ENCODE results near the gene PLAGL2. TPM values are rescaled to one million over a fixed set of nuclear protein-coding genes. Genes with fewer than 3 reads are reported as not detected.

The PLAGL2 gene
- total and polyA plus RNA-seq, 2 experiments from 2014 or later, result 39.7 to 41.1 TPM

DNA sequence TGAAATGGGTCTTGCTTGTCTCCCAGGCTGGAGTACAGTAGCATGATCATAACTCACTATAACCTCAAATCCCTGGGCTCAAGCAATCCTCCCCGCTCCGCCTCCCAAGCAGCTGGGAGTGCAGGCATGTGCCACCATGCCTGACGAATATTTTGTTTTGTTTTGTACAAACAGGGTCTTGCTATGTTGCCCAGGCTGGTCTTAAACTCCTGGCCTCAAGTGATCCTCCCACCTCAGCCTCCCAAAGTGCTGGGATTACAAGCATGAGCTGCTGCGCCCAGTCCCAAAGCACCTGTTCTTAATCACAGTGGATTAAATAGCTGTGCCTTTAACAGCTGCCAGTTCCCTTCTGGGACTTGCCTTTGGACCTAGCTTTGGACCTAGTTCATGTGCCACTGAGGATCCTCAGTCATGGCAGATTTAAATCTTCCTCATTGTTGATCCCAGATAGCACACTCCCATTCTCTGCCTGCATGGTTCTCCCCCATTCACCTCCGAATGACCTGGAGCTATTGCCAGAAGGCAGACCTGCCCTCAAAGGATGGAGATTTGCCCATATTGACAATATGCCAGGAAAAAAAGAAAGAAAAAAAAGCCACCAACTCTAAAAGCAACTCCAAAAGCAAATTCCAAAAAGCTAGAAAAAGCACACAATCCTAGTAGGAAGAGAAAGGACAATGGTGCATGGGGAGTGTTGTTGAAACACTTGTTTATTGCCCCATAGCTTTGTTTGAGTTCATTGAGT is 10.8 kb upstream of the PLAGL2 start:
- no peaks in the 10 kb centered on the region for H3K9me3 ChIP-seq (ENCODE audit: low read depth)
- no peak overlapping the region for H2AFZ ChIP-seq
- H3K79me2 ChIP-seq, result peaks cover 44% of the 10 kb centered on the region
- DNase-seq (ENCODE audit: low spot score), result no peak
- no peak overlapping the region for H3K4me3 ChIP-seq
- peak overlapping the region; percentile 96 for H3K27ac ChIP-seq
- TF ChIP-seq EZH2 (IDR thresholded peaks at IDR 0.05; ENCODE audit: borderline replicate concordance), result no peak
- no peaks in the 10 kb centered on the region for H3K27me3 ChIP-seq
- peaks cover 4% of the 10 kb centered on the region for H3K36me3 ChIP-seq (replicated peaks; ENCODE audit: insufficient read depth, low read depth)
- H4K20me1 ChIP-seq (ENCODE audit: insufficient read depth, poor library complexity, severe bottlenecking), result no peaks in the 10 kb centered on the region
- peaks cover 40% of the 10 kb centered on the region for H3K4me1 ChIP-seq (ENCODE audit: insufficient read depth)
- H3K4me2 ChIP-seq, result no peak overlapping the region
- no peaks in the 10 kb centered on the region for H3K9me2 ChIP-seq (replicated peaks; ENCODE audit: insufficient read depth)
- WGBS (ENCODE audit: low lambda C conversion rate, missing lambda C conversion rate), result 94% methylated on average over 5 of the region's 5 CpGs

DNA sequence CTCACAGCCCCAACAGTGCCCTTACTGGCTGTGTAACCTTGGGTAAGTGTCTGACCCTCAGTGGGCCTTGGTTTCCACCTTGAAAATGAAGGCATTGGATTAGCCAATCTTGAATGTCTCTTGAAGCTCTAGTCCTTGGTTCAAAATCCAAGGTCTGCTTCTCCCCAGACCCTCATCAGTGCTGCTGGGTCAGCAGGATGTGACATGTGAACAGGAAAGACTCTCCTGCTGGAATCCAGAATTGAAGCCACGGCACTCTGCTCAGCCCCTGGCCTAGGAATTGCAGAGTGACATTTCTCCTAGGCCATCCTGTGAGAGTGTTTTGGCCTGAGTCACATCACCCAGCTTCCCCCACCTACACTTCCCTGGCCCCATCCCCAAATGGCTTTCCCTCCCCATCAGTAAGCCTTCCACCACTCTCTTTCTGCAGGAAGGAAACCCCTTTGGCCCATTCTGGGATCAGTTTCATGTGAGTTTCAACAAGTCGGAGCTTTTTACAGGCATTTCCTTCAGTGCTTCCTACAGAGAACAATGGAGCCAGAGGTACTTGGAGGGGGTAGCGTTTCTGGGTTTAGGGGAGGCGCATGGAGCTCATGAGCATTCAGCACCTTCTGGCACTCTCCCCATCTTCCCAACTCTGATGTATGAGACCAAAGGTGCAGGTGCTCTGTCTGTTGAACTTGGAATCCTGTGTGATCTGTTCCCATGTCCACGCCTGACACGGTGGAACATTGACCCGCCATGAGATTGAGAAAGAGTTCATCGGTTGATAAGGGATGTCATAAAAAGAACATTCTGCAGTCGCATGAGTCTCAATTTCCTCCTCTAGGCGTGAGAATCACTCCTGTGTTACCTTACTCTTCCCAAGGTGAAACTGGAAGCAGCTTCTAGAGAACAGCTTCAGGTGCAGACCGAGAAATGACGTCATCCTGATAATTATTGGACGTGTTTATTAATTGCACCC is 8.9 kb upstream of the PLAGL2 start:
- H3K27ac ChIP-seq, result peak overlapping the region; percentile 96
- no peaks in the 10 kb centered on the region for H3K9me2 ChIP-seq (replicated peaks; ENCODE audit: insufficient read depth)
- H3K27me3 ChIP-seq, result no peaks in the 10 kb centered on the region
- peaks cover 52% of the 10 kb centered on the region for H3K79me2 ChIP-seq
- H3K4me1 ChIP-seq (ENCODE audit: insufficient read depth), result peaks cover 44% of the 10 kb centered on the region
- H3K9me3 ChIP-seq (ENCODE audit: low read depth), result no peaks in the 10 kb centered on the region
- no peak overlapping the region for H3K4me2 ChIP-seq
- peak; percentile 80 for DNase-seq (ENCODE audit: low spot score)
- H3K4me3 ChIP-seq, result no peak overlapping the region
- H2AFZ ChIP-seq, result no peak overlapping the region
- peaks cover 4% of the 10 kb centered on the region for H3K36me3 ChIP-seq (replicated peaks; ENCODE audit: insufficient read depth, low read depth)
- 79% methylated on average over 13 of the region's 13 CpGs for WGBS (ENCODE audit: low lambda C conversion rate, missing lambda C conversion rate)
- TF ChIP-seq, protein P1, sequence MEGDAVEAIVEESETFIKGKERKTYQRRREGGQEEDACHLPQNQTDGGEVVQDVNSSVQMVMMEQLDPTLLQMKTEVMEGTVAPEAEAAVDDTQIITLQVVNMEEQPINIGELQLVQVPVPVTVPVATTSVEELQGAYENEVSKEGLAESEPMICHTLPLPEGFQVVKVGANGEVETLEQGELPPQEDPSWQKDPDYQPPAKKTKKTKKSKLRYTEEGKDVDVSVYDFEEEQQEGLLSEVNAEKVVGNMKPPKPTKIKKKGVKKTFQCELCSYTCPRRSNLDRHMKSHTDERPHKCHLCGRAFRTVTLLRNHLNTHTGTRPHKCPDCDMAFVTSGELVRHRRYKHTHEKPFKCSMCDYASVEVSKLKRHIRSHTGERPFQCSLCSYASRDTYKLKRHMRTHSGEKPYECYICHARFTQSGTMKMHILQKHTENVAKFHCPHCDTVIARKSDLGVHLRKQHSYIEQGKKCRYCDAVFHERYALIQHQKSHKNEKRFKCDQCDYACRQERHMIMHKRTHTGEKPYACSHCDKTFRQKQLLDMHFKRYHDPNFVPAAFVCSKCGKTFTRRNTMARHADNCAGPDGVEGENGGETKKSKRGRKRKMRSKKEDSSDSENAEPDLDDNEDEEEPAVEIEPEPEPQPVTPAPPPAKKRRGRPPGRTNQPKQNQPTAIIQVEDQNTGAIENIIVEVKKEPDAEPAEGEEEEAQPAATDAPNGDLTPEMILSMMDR (IDR thresholded peaks at IDR 0.05; ENCODE audit: poor library complexity), result no peak
- TF ChIP-seq EZH2phosphoT487 (IDR thresholded peaks at IDR 0.05; ENCODE audit: low read depth, severe bottlenecking, unreplicated experiment), result no peak
- no peak for TF ChIP-seq EZH2 (IDR thresholded peaks at IDR 0.05; ENCODE audit: borderline replicate concordance)
- no peaks in the 10 kb centered on the region for H4K20me1 ChIP-seq (ENCODE audit: insufficient read depth, poor library complexity, severe bottlenecking)

DNA sequence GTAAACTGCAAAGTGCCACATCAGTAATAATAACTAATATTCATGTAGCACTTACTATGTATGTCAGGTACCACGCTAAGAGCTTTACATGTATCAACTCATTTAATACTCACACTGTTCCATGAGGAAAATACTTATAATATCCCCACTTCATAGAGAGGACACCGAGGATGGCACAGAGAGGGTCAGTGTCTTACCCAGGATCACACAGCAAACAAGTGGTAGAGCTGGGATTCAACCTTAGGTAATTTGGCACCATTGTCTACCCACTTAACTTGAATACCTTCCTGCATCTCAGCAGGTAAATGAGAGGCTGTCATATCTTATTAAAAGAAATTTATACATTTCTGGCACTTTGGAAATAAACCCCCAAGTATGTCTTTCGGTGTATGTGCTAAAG is 8.2 kb upstream of the PLAGL2 start:
- no peak overlapping the region for H3K4me2 ChIP-seq
- no peaks in the 10 kb centered on the region for H4K20me1 ChIP-seq (ENCODE audit: insufficient read depth, poor library complexity, severe bottlenecking)
- no peak overlapping the region for H2AFZ ChIP-seq
- H3K4me3 ChIP-seq, result no peak overlapping the region
- 98% methylated on average over 3 of the region's 3 CpGs for WGBS (ENCODE audit: low lambda C conversion rate, missing lambda C conversion rate)
- H3K27ac ChIP-seq, result peak overlapping the region; percentile 96
- peaks cover 57% of the 10 kb centered on the region for H3K79me2 ChIP-seq
- H3K27me3 ChIP-seq, result no peaks in the 10 kb centered on the region
- H3K36me3 ChIP-seq (replicated peaks; ENCODE audit: insufficient read depth, low read depth), result peaks cover 4% of the 10 kb centered on the region
- no peaks in the 10 kb centered on the region for H3K9me2 ChIP-seq (replicated peaks; ENCODE audit: insufficient read depth)
- H3K4me1 ChIP-seq (ENCODE audit: insufficient read depth), result peaks cover 47% of the 10 kb centered on the region
- no peak for DNase-seq (ENCODE audit: low spot score)
- no peaks in the 10 kb centered on the region for H3K9me3 ChIP-seq (ENCODE audit: low read depth)
- no peak for TF ChIP-seq EZH2phosphoT487 (IDR thresholded peaks at IDR 0.05; ENCODE audit: low read depth, severe bottlenecking, unreplicated experiment)
- TF ChIP-seq, protein P1 (IDR thresholded peaks at IDR 0.05; ENCODE audit: poor library complexity), result no peak
- no peak for TF ChIP-seq EZH2 (IDR thresholded peaks at IDR 0.05; ENCODE audit: borderline replicate concordance)

DNA sequence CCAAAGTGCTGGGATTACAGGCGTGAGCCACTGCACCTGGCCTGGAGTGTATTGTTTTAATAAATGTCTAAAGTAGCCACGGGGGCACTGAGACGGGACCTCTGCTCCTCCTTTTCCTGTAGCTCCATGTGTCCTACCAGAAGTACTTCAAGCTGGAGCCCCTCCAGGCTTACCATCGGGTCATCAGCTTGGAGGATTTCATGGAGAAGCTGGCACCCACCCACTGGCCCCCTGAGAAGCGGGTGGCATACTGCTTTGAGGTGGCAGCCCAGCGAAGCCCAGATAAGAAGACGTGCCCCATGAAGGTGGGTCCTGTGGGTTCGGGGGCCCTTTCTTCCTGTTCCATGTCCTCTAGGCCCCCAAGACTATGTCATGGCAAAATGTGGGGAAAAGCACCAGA is 7.6 kb upstream of the PLAGL2 start:
- H3K4me2 ChIP-seq, result no peak overlapping the region
- H3K79me2 ChIP-seq, result peaks cover 57% of the 10 kb centered on the region
- H3K36me3 ChIP-seq (replicated peaks; ENCODE audit: insufficient read depth, low read depth), result peaks cover 4% of the 10 kb centered on the region

More for the DNA sequence above, 7.6 kb upstream of the PLAGL2 start:
- peaks cover 51% of the 10 kb centered on the region for H3K4me1 ChIP-seq (ENCODE audit: insufficient read depth)
- no peak for DNase-seq (ENCODE audit: low spot score)
- H3K27me3 ChIP-seq, result no peaks in the 10 kb centered on the region
- H3K9me2 ChIP-seq (replicated peaks; ENCODE audit: insufficient read depth), result no peaks in the 10 kb centered on the region
- no peaks in the 10 kb centered on the region for H3K9me3 ChIP-seq (ENCODE audit: low read depth)
- WGBS (ENCODE audit: low lambda C conversion rate, missing lambda C conversion rate), result 95% methylated on average over 8 of the region's 8 CpGs
- H2AFZ ChIP-seq, result no peak overlapping the region
- no peaks in the 10 kb centered on the region for H4K20me1 ChIP-seq (ENCODE audit: insufficient read depth, poor library complexity, severe bottlenecking)
- H3K4me3 ChIP-seq, result no peak overlapping the region
- no peak for TF ChIP-seq EZH2 (IDR thresholded peaks at IDR 0.05; ENCODE audit: borderline replicate concordance)
- TF ChIP-seq, protein P1 (IDR thresholded peaks at IDR 0.05; ENCODE audit: poor library complexity), result no peak
- TF ChIP-seq EZH2phosphoT487 (IDR thresholded peaks at IDR 0.05; ENCODE audit: low read depth, severe bottlenecking, unreplicated experiment), result no peak
- H3K27ac ChIP-seq, result peak overlapping the region; percentile 96
